ENCODE results near the gene SMIM34.
"Not testable (repeated sequence)": the region's sequence is repeated elsewhere in the genome, so short reads cannot be mapped to it uniquely, and the experiment has no call there.

- not testable (repeated sequence) for TF ChIP-seq CTCF, POLR2A (IDR thresholded peaks at IDR 0.05)
Measured at GRCh38 chr21:34455628-34456027, 31.9 kb upstream of the SMIM34 start.
